ENCODE data around the gene MPZL3.

Gene MPZL3

GRCh38 chr11:118221419-118221818 is 30.7 kb downstream of the MPZL3 start:
- Histone ChIP-seq H3K9me3 (no peaks in the 10 kb centered on the region), H3K4me3 (ENCODE audit: low read depth in 1 of 2, low read length in 1 of 2) (peak overlapping the region; percentile 77 to 96), H3K4me1 (ENCODE audit: control insufficient read depth in 1 of 2, insufficient read depth in 1 of 2, low read depth in 1 of 2, low read length in 1 of 2) (peaks cover 81 to 99% of the 10 kb centered on the region in 2 experiments), H3K36me3 (peaks cover 58% of the 10 kb centered on the region), H3K27ac (peak overlapping the region; percentile 97), H3K27me3 (no peaks in the 10 kb centered on the region)
- no peak for TF ChIP-seq CTCF (IDR thresholded peaks at IDR 0.05)

GRCh38 chr11:118219732-118220131 is 32.4 kb downstream of the MPZL3 start:
- TF ChIP-seq CTCF (IDR thresholded peaks at IDR 0.05): no peak
- H3K9me3 ChIP-seq: no peaks in the 10 kb centered on the region
- H3K27ac ChIP-seq: peak overlapping the region; percentile 97
- no peaks in the 10 kb centered on the region for H3K27me3 ChIP-seq
- H3K36me3 ChIP-seq: peaks cover 58% of the 10 kb centered on the region
- peak overlapping the region; percentile 77 to 96 for H3K4me3 ChIP-seq (ENCODE audit: low read depth in 1 of 2, low read length in 1 of 2)
- peaks cover 81 to 99% of the 10 kb centered on the region in 2 experiments for H3K4me1 ChIP-seq (ENCODE audit: control insufficient read depth in 1 of 2, insufficient read depth in 1 of 2, low read depth in 1 of 2, low read length in 1 of 2)

GRCh38 chr11:118219244-118219643 is 32.9 kb downstream of the MPZL3 start:
- peaks cover 58% of the 10 kb centered on the region for H3K36me3 ChIP-seq
- H3K4me3 ChIP-seq (ENCODE audit: low read depth in 1 of 2, low read length in 1 of 2): peak overlapping the region; percentile 77 to 96
- peak overlapping the region; percentile 97 for H3K27ac ChIP-seq
- H3K9me3 ChIP-seq: no peaks in the 10 kb centered on the region
- no peak for TF ChIP-seq CTCF (IDR thresholded peaks at IDR 0.05)
- H3K4me1 ChIP-seq (ENCODE audit: control insufficient read depth in 1 of 2, insufficient read depth in 1 of 2, low read depth in 1 of 2, low read length in 1 of 2): peaks cover 86 to 100% of the 10 kb centered on the region in 2 experiments
- no peaks in the 10 kb centered on the region for H3K27me3 ChIP-seq

- Histone ChIP-seq H3K36me3 (peaks cover 56% of the 10 kb centered on the region), H3K9me3 (no peaks in the 10 kb centered on the region), H3K27ac (peak overlapping the region; percentile 97), H3K4me1 (ENCODE audit: control insufficient read depth in 1 of 2, insufficient read depth in 1 of 2, low read depth in 1 of 2, low read length in 1 of 2) (peaks cover 100% of the 10 kb centered on the region in 2 experiments), H3K4me3 (ENCODE audit: low read depth in 1 of 2, low read length in 1 of 2) (peak overlapping the region; percentile 77 to 96), H3K27me3 (no peaks in the 10 kb centered on the region)
- no peak for TF ChIP-seq CTCF (IDR thresholded peaks at IDR 0.05)
Observed at GRCh38 chr11:118217575-118217974, 34.6 kb downstream of the MPZL3 start.

GRCh38 chr11:118216621-118217481 is 35.3 kb downstream of the MPZL3 start:
- Histone ChIP-seq H3K36me3 (peaks cover 56% of the 10 kb centered on the region), H3K4me1 (ENCODE audit: control insufficient read depth in 1 of 2, insufficient read depth in 1 of 2, low read depth in 1 of 2, low read length in 1 of 2) (peaks cover 100% of the 10 kb centered on the region in 2 experiments), H3K4me3 (ENCODE audit: low read depth in 1 of 2, low read length in 1 of 2) (peak overlapping the region; percentile 77 to 96), H3K27ac (peak overlapping the region; percentile 97), H3K27me3 (no peaks in the 10 kb centered on the region), H3K9me3 (no peaks in the 10 kb centered on the region)
- TF ChIP-seq CTCF (IDR thresholded peaks at IDR 0.05): no peak

Data from neutrophil (primary cell).